Spleen (tissue), 7 donors: ENCODE data around the gene REL.

ENCODE experiments used
- CTCF ChIP-seq, 11 experiments: fragments of 200-600 bp in 7 of 11; fragments of 450-650 bp in 4 of 11; sonication (generic) in 4 of 11; IDR thresholded peaks in 8 of 11; conservative IDR thresholded peaks in 3 of 11; 1 replicate in 7 of 11; 2 replicates in 4 of 11; pipeline versions ENCODE4 v1.4.0 to v1.8.0; 2016 to 2021; ENCODE audit warnings: antibody characterized with exemption in 11 of 11, inconsistent platforms in 4 of 11, mild to moderate bottlenecking in 1 of 11
- POLR2A ChIP-seq, 3 donors: fragments of 450-650 bp; IDR thresholded peaks; one replicate each; pipeline ENCODE4 v1.5.1; 2017; ENCODE audit warnings: antibody characterized with exemption in 3 of 3, mild to moderate bottlenecking in 1 of 3
- donor health status: DM: no; HTN: no; CAD: no; lungs with moderate emphysema.
- donor health status: DM: no; HTN: no; CAD: no.
- donor health status: DM: no; HTN: no; CAD: no.

GRCh38 chr2:60961457-60961856 lies 80.1 kb downstream of the REL start:
- TF ChIP-seq POLR2A (IDR thresholded peaks at IDR 0.05), result no peak
- TF ChIP-seq CTCF (IDR thresholded peaks at IDR 0.05 in 8 of 11, conservative IDR thresholded peaks at IDR 0.05 in 3 of 11), result no peak
